Effector memory CD4-positive, alpha-beta T cell (primary cell): Measurements from ENCODE around the gene CHAD.
A peak's percentile ranks its signal among the peaks of the same experiment; 100 is the strongest.

Experiments
- DNase-seq, 3 donors: peaks; one replicate each; pipeline ENCODE4 v3.0.0-alpha.2; 2020
- H3K27ac ChIP-seq: 2 replicates; pipeline ENCODE4 v1.7.0; 2013; ENCODE audit warnings: mild to moderate bottlenecking, low read length, moderate library complexity; ENCODE audit not compliant: insufficient read depth, poor library complexity, severe bottlenecking
- H3K27me3 ChIP-seq: replicated peaks from 2 replicates; pipeline ENCODE4 v1.7.0; 2013; ENCODE audit warnings: mild to moderate bottlenecking, low read length; ENCODE audit not compliant: insufficient read depth, control insufficient read depth, poor library complexity, severe bottlenecking
- H3K36me3 ChIP-seq: 2 replicates; pipeline ENCODE4 v1.7.0; 2013; ENCODE audit warnings: mild to moderate bottlenecking, low read length, moderate library complexity; ENCODE audit not compliant: control insufficient read depth, insufficient read depth
- H3K4me1 ChIP-seq: 2 replicates; pipeline ENCODE4 v1.7.0; 2013; ENCODE audit warnings: low read length, mild to moderate bottlenecking; ENCODE audit not compliant: control insufficient read depth, insufficient read depth, poor library complexity, severe bottlenecking
- H3K4me3 ChIP-seq: 2 replicates; pipeline ENCODE4 v1.7.0; 2013; ENCODE audit warnings: low read length, low read depth, mild to moderate bottlenecking; ENCODE audit not compliant: insufficient read depth, poor library complexity, severe bottlenecking
- H3K9me3 ChIP-seq: 2 replicates; pipeline ENCODE4 v1.7.0; 2013; ENCODE audit warnings: mild to moderate bottlenecking, low read length, moderate library complexity; ENCODE audit not compliant: control insufficient read depth
- total RNA-seq, 3 donors: gene quantifications; one replicate each; lab custom pipeline; 2026; lab: John Stamatoyannopoulos, UW

CHAD gene, protein sequence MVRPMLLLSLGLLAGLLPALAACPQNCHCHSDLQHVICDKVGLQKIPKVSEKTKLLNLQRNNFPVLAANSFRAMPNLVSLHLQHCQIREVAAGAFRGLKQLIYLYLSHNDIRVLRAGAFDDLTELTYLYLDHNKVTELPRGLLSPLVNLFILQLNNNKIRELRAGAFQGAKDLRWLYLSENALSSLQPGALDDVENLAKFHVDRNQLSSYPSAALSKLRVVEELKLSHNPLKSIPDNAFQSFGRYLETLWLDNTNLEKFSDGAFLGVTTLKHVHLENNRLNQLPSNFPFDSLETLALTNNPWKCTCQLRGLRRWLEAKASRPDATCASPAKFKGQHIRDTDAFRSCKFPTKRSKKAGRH
- 0 to 0.09 (median 0) reads per million in 3 donors for total RNA-seq

DNA sequence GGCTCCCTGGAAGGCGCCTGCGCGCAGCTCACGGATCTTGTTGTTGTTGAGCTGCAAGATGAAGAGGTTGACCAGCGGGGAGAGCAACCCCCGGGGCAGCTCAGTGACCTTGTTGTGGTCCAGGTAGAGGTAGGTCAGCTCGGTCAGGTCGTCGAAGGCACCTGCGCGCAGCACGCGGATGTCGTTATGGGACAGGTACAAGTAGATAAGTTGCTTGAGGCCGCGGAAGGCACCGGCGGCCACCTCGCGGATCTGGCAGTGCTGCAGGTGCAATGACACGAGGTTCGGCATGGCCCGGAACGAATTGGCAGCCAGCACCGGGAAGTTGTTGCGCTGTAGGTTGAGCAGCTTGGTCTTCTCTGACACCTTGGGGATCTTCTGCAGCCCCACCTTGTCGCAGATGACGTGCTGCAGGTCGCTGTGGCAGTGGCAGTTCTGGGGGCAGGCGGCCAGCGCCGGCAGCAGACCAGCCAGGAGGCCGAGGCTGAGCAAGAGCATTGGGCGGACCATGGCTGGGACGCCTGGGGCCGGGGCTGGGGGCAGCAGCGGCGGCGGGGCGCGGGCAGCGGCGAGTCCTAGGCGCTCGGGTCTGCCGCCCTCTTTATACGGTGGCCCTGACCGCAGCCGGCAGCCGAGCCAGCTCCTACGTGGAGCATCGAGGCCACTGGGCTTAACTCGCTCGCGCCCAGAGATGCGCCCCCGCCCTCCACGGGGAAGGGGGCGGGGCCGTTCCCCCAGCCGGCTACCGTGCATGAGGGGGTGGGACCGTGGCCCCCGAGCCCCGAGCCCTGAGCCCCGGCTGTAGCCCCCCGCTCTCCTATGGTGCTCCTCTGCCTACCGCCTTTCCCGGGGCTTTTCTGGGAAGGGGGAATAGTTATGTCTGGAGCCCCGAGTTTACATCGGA is at the start of gene CHAD:
CHAD (minus strand) TSS at position 577 of the 904 bp plus-strand sequence; CDS start at position 510, 67 bp downstream.
- peaks cover 12% of the 10 kb centered on the region for H3K4me1 ChIP-seq
- no peaks in the 10 kb centered on the region for H3K36me3 ChIP-seq
- no peak within 1 kb of the TSS for H3K27ac ChIP-seq
- H3K9me3 ChIP-seq: no peaks in the 10 kb centered on the region
- peak within 1 kb of the TSS; percentile 29 for H3K4me3 ChIP-seq
- DNase-seq: no peak
- H3K27me3 ChIP-seq: peaks cover 16% of the 10 kb centered on the region

DNA sequence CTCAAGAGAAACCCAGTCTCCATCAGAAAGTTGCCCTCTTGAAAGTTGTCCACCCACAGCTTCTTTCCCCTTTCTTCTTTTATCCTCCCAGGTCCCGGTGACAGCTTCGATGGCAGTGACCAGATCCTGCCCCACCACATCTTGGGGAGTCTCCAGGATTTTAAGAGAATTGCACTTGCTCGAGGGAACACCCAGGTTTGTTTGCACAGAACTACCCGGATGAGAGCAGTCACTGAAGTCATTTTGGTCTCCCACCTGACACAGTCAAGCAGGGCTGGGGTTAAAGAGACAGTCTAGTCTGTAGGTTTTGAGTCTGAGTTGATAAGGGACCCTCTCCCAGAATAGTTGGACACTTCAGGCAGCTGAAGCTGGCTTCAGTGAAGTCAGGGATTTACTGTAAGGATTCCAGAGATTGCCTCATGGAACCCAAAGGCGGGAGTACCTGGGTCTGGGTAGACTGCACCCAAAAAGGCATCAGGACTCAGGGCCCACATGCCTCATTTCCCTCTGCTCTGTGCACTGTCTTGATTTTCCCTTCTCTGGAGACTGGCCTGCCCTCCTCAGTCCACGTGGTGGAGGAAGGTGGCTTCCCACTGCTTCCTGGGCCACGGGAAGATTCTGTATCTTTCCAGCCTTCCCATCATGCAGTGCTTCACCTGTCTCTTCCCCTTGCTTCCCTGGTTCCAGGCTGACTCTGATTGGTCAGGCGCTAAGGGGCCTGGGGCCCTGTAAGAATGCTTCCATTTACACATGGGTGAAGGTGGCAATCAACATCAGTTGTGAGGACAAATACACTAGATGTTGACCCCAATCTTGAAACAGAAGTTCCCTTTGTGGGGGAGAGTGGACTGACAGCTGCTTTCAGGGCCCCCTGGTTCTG is 49.1 kb upstream of the CHAD start:
- no peak for DNase-seq
- Histone ChIP-seq H3K36me3 (no peaks in the 10 kb centered on the region), H3K4me1 (no peaks in the 10 kb centered on the region), H3K4me3 (no peak overlapping the region), H3K9me3 (no peaks in the 10 kb centered on the region), H3K27me3 (no peaks in the 10 kb centered on the region), H3K27ac (no peak overlapping the region)

DNA sequence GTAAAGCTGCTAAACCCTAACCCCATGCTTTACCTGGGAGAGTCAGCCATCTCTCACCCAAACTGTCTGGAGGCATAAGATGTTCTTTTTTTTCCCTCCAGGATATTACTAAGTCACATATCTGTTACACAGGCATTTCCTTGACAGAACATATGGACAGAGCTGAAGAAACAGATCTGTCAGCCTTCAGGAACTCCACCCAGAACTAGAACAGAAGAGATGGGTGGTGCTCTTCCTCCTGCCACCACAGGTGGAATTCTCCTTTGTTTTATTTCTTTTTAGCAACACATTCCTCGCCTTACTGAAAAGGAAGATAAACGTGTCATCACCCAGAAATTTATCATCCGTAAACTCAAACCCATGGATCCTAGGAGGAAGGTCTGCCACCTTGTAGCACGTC is 48.3 kb upstream of the CHAD start:
- Histone ChIP-seq H3K27me3 (no peaks in the 10 kb centered on the region), H3K27ac (no peak overlapping the region), H3K36me3 (no peaks in the 10 kb centered on the region), H3K4me1 (no peaks in the 10 kb centered on the region), H3K9me3 (no peaks in the 10 kb centered on the region), H3K4me3 (no peak overlapping the region)
- DNase-seq: no peak

DNA sequence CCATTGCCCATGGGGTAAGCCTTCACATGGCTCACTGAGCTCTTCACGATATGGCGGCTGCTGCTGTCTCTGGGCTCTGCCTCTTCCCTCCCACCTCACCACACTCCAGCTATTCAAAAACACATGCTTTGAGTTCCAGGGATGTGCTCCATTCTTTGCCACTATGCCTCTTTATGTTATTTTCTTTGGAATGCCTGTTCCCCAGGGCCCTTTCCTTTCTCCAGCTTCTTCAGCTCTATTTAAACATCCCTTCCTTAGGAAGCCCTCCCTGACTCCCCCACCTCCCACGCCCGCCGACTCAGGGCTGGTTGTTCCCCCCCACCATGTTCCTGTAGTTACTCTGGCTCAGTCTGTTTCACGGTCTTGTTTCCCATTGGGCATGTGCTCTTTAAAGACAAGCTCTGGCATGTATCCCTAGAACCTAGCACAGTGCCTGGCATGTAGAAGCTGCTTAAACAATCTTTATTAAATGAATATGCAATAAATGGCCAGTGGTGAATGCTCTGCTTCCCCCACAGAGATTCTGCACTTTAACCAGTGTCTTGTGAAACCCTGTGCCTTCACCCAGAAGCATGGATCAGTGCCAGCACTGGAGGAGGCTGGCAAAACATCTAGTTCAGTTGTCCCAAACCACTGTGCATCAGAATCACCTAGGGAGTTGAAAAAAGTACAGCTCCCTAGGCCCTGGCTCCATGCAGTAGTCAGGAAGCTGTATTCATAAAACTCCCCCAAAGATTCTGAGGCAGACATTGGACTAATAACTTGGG is 46.4 kb upstream of the CHAD start:
- no peaks in the 10 kb centered on the region for H3K9me3 ChIP-seq
- H3K4me3 ChIP-seq: no peak overlapping the region
- H3K4me1 ChIP-seq: peaks cover 4% of the 10 kb centered on the region
- H3K27ac ChIP-seq: no peak overlapping the region
- H3K36me3 ChIP-seq: no peaks in the 10 kb centered on the region
- no peak for DNase-seq
- no peaks in the 10 kb centered on the region for H3K27me3 ChIP-seq

DNA sequence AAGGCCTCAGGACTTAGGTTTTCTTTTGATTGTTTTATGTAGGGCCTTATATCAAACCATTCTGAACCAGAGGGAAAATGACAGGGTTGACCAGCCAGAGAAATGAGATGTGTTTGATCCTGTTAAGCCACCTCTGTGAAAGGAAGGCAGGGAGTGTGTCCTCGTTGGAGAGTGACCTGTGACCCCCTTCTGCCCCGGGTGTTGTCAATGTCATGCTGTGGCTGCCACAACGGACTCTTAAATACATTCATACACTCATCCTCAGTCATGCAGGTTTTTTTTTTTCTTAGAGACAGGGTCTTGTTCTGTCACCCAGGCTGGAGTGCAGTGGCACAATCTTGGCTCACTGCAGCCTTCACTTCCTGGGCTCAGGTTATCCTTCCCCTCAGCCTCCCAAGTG is 45.7 kb upstream of the CHAD start:
- Histone ChIP-seq H3K4me3 (no peak overlapping the region), H3K9me3 (no peaks in the 10 kb centered on the region), H3K36me3 (no peaks in the 10 kb centered on the region), H3K4me1 (peaks cover 4% of the 10 kb centered on the region), H3K27me3 (no peaks in the 10 kb centered on the region), H3K27ac (no peak overlapping the region)
- no peak for DNase-seq

DNA sequence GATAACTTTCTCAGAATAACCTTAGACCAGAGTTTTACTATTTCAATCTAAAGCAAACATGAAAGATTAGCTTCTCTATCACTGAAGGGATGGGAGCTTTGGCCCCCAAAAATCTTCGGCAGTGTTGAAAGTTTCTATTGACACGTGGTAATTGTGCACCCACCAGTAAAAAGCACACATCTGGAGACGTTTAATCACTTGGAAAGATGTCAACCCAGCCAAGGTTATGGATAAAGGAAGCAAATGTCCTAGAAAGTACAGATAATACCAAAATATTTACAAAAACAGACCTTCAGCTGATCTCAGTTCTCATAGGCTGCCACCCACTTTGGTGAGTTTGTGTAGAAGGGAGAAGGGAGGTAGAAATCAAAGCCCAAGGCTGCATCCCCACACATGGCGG is 44.8 kb upstream of the CHAD start:
- Histone ChIP-seq H3K4me1 (peaks cover 11% of the 10 kb centered on the region), H3K4me3 (no peak overlapping the region), H3K9me3 (no peaks in the 10 kb centered on the region), H3K27me3 (no peaks in the 10 kb centered on the region), H3K36me3 (no peaks in the 10 kb centered on the region), H3K27ac (no peak overlapping the region)
- no peak for DNase-seq

DNA sequence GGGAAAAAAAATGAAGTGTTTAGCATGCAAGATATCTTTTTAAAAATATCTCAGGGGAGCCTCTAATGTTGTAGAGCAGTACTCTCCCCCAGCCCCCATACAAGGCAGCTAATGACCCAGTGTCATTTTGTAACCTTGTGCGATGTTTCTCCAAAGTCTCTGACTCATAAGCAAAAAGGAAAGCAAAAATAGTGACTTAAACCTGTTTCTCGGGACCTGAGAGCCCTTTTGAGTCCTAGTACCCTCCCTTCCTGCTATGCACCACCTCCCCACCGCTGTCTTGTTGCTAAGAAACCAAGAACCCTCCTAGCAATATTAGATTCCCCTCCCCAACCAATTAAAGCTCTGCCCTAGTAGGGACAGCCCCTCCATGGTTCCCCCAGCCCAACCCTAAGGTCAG is 42.4 kb upstream of the CHAD start:
- DNase-seq: peak in 1 of 3 donors; percentile 18
- H3K27ac ChIP-seq: peak overlapping the region; percentile 9
- peaks cover 12% of the 10 kb centered on the region for H3K4me1 ChIP-seq
- peak overlapping the region; percentile 17 for H3K4me3 ChIP-seq
- H3K36me3 ChIP-seq: no peaks in the 10 kb centered on the region
- H3K9me3 ChIP-seq: no peaks in the 10 kb centered on the region
- H3K27me3 ChIP-seq: no peaks in the 10 kb centered on the region

DNA sequence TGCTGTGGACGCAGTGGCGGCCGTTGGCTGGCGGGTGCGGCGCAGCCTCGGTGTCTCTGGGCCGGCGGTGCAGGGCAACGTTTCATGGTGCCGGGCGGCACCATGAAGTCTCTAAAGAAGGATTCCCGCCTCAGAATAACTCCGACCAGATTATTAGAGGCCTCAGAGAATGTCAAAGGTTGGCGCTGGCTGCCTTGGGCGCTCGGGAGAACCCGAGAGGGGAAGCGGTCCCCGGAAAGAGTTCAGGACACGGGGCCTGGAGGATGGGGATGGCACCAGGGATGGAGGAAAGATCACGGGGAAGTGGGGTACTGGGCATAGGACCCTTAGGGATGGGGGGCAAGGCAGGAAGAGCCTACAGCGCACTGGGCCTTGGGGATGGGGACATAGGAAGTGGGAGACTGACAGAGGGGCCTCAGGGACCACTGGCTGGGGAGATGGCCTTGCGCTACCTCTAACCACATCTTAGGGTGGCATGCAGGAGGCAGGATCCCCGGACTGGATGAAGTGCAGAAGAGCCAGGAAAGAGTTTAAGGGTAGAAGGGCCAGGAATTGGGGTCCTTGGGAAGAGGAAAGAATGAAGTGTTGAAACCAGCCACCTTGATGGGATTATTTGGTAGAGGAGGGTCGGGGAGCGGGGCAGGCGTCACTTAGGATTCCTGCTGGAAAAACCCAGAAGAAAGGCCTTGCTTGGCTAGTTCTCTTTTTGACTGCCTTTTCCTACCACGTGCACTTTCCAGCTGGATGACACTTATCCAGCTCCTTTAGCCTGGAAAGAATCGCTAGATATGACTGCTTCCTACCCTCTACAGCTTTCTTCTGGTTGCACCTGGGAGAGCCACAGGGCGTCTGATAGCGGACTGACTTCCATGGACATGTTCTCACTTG is 40.1 kb upstream of the CHAD start:
- peaks cover 12% of the 10 kb centered on the region for H3K4me1 ChIP-seq
- DNase-seq: no peak
- no peaks in the 10 kb centered on the region for H3K36me3 ChIP-seq
- H3K9me3 ChIP-seq: no peaks in the 10 kb centered on the region
- H3K27me3 ChIP-seq: no peaks in the 10 kb centered on the region
- H3K4me3 ChIP-seq: peak overlapping the region; percentile 74
- peak overlapping the region; percentile 62 for H3K27ac ChIP-seq
